NCI-H1092 treated with DMSO at 0.1 percent for 48 hours (cell line): ENCODE results near the gene NOXA1.
"Not testable (repeated sequence)": the region's sequence is repeated elsewhere in the genome, so short reads cannot be mapped to it uniquely, and the experiment has no call there.

Experiments used
- DNase-seq: peaks from one replicate; lab custom pipeline; 2025; lab: John Stamatoyannopoulos, UW

Gene NOXA1

DNA sequence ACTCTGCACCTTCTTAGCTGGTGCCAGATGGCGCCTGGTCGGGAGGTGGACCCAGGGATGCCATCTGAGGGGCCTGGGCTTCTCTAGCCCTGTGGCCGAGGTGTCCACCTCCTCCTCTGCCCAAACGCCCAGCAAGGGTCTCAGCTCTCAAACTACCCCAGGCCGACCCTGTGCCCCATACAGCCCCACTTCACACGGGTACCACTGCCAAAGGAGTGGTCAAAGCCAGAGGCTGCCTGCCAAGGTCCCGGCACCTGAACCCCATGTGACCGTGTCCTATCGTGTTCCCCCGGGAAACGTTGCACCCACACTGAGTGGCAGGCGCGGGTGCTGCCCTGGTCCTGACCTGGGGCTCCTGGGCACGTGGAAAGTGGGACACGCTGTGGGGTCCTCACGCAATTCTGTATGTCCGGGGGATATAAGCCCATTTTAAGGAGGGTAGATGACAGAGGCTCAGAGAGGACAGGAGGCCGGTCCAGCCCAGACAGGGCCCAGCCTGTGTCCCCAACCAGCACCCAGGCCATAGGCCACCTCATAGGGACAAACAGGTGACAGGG, 16.0 kb downstream of the NOXA1 start:
- DNase-seq: no peak

DNA sequence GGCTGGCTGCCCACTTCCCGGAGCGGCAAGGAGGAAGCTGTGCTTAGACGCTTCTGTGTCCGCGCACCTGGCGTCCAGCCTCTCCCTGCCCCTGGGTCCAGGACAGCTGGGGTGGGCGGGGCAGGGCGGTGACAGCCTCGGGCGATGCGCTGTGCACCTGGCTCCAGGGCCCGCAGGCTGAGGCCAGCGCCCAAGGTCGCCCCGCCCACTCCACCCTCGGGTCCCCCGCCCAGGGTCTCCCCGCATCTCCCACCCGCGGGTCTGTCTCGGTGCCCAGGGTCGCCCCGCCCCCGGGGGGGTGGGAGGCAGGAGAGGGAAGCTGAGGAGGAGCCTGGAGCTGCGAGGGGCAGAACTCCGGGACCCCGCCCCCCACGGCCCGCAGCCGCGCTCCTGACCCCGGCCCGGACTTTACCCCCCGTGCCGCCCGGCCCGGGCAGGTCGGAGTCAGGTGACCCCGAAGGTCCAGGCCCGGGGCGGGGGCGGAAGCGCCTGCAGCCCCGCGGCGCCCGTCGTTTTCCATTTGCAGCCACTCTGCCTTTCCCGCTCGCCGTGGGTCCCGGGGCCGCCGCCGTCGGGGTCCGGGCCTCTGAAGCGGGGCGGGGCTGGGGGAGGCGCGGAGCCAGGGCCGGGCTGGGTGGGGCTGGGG, 18.2 kb downstream of the NOXA1 start, which contains the start of gene ENTPD8:
TSS of gene ENTPD8 (minus strand) at position 69 of the 646 bp plus-strand sequence. CDS start 3,072 bp downstream, outside the sequence.
- peak; percentile 55 for DNase-seq

- no peak for DNase-seq
Measured at GRCh38 chr9:137441935-137442321, 18.7 kb downstream of the NOXA1 start.

DNA sequence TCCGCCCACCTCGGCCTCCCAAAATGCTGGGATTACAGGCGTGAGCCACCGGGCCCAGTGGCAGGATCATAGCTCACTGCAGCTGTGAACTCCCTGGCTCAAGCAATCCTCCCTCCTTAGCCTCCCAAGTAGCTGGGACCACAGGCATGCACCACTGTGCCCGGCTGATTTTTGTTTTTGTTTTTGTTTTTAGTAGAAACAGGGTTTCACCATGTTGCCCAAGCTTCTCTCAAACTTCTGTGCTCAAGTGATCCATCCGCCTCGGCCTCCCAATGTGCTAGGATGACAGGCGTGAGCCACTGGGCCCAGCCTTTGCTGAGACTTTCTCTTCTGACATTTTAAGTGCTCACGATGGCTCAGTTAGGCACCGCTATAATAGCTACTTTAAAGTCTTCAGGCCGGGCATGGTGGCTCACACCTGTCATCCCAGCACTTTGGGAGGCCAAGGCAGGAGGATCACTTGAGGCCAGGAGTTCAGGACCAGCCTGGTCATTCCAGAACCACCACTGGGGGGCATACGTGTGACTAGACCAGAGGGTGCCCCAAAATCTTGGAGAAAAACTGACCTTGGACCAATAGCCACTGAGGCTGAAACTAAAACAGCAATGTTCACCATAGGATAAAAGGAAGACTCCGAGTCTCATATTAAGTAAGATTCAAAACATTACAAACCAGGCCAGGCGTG, 21.1 kb downstream of the NOXA1 start:
- no peak for DNase-seq

GRCh38 chr9:137445275-137445807, 22.1 kb downstream of the NOXA1 start:
- peak; percentile 69 for DNase-seq

DNA sequence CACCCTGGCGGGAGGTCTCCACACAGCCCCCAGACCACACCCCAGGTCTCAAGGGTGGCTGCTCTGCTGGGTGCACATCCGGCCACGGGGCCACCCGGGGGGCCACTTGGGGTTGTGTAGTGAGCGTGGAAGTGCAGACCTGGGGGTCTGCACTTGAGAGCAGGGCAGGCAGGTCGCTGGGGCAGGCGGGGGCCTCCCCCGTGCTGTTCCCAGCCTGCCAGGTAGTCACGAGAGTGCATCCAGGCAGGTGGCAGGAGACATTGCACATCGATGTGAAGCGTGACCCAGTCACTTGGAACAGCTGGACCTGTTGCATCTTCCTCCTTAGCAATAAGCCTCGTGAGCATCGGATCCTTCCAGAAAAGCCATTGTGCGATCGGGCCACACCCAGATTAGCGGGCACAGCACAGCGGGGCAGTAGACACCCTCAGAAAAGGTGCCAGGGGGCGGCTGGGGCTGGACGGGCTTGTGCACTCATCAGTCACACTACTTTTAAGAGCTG, 22.8 kb downstream of the NOXA1 start:
- DNase-seq: no peak

DNA sequence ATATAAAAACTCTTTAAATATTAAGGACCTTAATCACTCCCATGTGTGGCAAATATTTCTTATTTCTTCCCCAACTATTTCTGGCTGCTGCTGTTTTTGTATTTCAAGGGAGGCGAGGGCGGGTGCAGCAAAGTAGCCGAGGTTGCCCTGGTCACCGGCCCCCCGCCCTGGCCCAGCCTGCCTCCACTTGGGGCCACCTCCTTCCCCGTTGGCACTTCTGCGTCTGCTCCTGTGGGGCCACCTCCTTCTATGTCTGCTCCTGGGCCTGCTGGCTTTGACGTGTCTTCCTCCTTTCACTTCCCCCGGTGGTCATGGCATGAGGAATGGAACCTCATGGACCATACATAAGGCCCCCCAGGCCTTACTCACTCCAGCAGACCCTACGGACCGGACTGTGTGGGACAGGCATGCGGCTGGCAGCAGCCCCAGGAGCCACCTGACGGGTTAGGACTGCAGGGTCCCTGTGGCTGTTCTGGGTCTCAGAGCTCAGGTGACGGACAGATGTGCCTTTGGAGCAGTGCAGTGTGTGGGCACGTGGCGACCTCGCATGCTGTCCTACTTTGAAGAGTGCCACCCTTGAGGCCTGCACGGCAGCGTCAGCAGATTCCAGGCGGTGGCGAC, 23.8 kb downstream of the NOXA1 start:
- DNase-seq: no peak

DNA sequence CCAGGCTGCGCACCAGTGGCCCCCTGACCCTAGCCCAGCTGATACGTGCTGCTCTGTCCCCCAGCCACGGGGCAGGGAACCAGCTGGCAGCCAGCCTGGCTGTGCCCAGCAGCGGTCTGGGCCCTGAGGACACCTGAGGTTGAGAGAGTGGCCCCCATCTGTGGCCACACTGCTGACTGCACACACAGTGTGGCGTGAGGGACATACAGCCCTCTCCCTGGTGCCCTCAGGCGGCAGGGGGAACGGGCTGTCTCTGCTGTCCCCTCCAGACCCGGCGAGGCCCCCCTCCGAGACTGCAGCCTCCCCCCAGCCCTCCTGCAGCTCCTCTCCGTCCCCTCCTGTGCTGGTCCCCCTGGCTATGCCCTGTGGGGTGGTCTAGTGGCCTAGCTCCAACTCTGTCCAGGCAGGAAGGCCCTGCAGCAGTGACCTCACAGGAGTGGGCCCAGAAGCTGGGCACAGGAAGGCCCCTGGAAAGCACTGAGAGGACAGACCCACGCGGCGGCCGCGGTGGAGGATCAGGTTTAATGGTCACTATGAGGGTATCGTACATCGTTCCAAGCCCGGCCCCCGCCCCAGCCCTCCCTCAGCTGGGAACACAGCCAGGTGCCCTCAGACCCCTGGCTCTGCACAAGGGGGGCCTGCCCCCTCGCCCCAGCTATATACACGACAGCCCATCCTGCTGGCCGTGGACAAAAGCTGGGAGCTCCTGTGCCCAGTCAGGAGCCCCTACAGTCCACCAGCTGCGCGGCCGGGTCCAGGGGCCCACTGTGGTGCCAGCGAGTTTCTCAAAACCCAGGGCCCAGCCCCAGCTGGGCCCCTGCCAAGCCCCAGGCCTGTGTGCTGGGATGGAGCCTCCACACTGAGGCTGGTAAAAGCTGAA, 24.8 kb downstream of the NOXA1 start:
- no peak for DNase-seq

DNA sequence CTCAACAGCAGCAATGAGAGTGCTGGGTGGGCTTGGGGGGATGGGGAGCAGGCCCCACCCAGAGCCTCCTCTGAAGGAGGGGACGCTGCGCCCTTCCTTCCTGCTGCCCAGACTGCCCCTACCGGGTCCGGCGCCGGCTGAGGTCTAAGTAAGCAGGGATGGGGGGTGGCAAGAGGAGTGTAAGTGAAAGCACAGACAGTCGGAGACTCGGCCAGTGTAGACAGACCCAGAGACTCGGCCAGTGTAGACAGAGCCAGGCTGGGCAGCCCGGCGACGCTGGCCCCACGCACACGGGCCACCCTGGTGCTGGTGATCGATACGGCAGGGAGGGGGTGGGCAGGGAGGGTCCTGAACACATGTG, 25.4 kb downstream of the NOXA1 start:
- no peak for DNase-seq

DNA sequence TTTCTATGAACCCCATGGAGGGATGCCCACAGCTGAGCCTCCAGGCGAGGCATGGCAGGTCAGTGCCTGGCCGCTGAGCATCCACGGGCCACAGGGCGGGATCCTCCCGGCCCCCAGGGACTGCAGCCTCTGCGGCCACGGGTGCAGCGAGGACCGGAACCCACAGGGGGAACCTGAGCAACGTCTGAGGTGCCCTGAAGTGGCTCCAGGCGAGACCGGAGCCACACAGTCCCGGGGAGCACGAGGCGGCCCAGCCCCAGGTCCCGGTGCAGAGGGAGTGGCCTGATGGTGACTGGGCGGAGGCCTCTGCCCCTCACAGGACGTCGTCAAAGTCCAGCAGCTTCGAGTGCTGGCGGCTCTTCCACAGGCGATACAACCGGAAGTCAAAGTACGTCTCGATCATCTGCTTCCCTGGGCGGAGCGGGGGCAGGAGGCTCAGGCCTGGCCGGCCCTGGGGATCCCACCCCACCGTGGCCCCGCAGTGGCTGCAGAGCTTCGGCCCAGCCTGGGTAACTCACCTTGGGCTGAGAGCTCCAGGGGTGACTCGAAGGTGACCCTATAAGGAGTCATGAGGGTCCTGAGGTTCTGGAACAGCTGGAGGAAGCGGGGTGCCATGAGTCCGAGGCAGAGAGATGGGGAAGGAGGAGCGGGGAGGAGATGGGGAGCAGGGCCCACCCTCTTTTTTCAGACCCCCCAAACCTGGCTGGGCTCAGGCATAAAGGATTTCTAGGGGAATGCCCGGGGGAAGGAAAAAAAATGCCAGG, 26.1 kb downstream of the NOXA1 start:
- no peak for DNase-seq

DNA sequence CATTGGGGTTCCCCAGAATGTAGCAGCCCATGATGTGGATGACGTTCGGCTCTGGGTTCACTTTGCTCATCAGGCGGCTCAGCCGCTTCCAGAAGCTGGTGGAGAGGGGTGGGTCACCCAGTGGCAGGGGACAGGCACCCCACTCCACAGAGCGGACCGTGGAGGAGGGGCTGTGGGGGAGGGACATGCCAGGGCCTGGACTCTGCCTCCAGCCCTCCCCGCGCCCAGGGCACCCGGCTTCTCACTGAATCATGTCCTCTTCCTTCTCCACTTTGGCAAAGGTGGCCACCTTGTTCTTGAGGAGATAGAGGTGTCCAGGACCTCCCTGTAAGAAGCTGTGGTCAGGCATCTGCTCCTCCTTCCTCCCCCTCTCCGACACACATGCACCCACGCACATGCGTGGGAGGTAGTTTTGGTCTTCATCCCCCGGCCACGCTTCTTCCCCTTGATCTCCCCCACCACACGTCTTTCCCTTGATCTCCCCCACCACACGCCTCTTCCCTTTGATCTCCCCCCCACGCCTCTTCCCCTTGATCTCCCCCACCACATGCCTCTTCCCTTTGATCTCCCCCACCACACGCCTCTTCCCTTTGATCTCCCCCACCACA, 26.8 kb downstream of the NOXA1 start:
- no peak for DNase-seq

- not testable (repeated sequence) for DNase-seq
Measured at GRCh38 chr9:137450539-137451222, 27.5 kb downstream of the NOXA1 start.

GRCh38 chr9:137451264-137452005, 28.2 kb downstream of the NOXA1 start:
- DNase-seq: not testable (repeated sequence)

DNA sequence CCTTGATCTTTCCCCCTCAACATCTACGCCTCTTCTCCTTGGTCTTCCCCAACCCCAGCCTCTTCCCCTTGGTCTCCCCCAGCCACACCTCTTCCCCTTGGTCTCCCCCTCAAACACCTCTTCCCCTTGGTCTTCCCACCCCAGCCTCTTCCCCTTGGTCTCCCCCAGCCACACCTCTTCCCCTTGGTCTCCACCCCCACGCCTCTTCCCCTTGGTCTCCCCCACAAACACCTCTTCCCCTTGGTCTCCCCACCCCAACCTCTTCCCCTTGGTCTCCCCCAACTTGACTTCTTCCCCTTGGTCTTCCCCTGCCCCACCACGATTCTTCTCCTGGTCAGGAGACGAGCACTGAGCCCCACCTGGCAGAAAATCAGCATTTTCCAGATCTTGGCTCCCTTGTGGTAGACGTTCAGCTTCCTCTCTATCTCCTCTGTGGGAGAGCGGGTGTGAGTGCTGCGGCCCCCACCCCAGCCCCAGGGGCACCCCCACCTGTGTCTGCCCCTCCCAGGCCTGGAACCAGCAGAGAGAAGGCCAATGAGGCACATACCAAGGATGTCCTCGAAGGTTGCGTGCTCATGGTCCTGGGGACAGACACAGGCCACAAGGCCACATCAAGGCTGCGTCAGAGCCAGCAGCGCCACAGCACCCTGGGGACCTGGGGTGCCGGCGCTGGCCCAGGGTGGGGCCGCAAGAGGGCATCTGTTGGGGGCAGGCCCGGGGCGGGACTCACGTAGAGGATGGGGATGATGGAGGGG, 29.0 kb downstream of the NOXA1 start:
- DNase-seq: no peak

DNA sequence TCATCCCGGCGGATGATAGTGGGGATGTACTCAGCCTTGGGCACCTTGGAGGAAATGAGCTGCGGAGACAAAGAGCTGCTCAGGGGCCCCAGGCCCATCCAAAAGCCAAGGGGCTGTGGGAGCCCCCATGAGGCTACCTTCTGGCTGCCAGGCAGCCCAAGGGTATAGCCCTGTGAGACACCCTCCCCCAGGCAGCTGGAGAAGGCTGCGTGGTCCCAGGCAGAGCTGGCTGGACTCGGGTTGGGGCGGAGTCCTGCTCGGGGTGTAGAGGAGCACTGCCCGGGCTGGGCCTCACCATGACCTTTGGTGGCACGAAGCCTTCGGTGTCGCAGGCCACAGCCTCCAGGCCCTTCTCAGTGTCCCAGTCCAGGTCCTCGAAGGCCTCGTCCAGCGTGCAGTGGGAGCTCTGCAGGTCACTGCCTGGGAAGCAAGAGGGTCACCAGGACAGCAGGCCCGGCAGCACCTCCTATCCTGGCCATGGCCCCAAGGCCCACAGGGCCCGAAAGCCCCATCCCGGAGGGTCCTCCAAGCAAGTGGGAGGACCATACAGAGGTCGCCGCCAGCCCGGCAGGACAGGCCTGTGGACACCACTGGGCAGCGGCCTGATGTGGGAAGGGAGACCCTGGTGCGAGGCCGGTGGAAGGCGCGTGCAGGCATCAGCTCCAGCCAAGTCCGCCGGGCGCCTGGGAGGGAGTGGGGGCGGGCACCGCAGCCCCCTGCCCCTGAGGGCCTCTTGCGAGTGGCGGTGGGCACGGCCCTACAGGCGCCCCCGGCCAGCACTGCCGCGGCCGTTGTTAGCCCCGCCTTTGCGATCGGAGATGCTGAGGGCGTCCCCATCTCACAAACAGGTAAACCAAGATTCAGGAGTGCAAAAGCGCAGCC, 29.8 kb downstream of the NOXA1 start:
- no peak for DNase-seq

GRCh38 chr9:137453643-137454081, 30.5 kb downstream of the NOXA1 start:
- no peak for DNase-seq

DNA sequence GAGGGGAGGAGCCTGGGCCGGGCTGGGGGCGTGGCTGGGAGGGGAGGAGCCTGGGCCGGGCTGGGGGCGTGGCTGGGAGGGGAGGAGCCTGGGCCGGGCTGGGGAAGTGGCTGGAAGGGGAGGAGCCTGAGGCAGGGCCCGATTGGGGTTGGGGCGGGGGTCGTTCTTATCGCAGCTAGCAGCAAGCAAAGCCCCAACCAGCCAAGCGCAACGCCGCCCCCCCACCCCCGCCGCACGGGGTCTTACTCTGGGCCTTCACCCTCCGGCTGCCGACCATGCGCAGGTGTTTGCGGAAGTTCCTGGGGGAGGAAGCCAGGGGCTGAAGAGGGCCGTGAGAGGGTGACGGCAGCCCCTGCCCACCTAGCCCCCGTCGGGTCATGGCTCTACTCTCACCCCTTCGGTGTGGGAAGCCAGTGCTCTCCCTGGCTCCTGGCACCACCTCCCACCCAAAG, 31.0 kb downstream of the NOXA1 start:
- DNase-seq: no peak
